HPDE6-E6E7 (cell line): ENCODE results near the gene RAPGEF1.
"Not testable (repeated sequence)": the region's sequence is repeated elsewhere in the genome, so short reads cannot be mapped to it uniquely, and the experiment has no call there.

ENCODE experiments used
- DNase-seq: peaks from one replicate; pipeline ENCODE4 v3.0.0; 2011; ENCODE audit warnings: missing footprints; ENCODE audit errors: extremely low spot score

RAPGEF1 gene

DNA sequence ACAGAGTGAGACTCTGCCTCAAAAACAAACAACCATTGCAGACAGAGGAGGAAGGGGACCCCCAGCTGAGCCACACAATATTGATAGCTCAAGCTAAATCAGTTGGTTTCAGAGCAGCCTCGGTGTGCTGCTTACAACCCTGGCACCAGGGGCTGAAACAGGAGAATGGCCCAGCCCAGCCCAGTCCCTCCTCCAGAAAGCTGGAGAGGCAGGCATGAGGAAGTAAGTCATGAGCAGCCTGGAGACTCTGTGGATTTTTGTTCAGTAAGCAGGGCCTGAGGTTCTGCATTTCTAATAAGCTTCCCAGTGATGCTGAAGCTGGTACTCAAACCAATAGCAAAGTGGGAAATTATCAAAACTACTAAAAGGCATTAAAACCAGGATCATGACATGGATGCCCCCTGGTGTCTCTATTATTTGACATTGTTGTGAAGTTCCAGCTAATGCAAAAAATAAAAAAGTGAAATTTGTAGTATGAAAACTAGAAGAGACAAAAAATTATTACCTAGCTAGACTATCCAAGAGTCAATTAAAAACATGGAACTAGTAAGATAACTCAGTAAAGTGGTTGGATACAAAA, 180.4 kb downstream of the RAPGEF1 start:
- DNase-seq = no peak

- no peak for DNase-seq
Measured at GRCh38 chr9:131557855-131558548, 181.9 kb downstream of the RAPGEF1 start.

DNA sequence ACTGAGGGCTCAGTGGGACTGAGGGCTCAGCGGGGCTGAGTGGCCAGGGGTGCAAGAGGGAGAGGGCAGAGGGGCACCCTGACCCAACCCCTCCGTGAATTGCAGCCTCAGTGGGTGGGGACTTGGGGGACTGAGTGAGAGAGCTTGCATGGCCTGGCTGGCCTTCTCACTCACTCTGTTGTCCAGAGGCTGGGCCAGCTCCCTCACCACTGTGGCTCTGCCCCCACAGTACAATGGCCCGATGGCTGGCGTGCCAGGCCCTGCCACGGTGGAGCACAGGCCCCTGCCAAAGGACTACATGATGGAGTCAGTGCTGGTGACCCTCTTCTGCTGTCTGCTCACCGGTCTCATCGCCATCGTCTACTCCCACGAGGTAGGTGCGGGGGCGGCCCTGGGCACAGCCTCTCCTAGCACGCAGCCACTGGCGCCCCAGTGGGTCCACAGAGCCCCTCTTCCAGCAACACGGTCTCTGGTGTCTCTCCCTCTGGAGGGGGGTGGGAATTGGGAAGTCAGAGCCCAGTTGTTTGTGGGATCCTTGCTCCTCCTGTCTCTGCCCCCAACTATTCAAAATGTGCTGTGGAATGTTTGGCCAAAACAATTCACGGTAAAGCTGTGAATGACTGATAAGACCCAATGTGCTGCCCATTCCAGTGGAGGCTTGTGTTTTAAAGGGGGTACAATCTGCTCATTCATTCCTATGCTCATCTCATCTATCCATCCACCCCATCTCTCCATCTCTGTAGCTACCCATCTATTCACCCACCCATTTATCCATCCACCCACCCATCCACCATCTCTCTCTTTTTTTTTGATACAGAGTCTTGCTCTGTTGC, 183.8 kb downstream of the RAPGEF1 start:
- no peak for DNase-seq

DNA sequence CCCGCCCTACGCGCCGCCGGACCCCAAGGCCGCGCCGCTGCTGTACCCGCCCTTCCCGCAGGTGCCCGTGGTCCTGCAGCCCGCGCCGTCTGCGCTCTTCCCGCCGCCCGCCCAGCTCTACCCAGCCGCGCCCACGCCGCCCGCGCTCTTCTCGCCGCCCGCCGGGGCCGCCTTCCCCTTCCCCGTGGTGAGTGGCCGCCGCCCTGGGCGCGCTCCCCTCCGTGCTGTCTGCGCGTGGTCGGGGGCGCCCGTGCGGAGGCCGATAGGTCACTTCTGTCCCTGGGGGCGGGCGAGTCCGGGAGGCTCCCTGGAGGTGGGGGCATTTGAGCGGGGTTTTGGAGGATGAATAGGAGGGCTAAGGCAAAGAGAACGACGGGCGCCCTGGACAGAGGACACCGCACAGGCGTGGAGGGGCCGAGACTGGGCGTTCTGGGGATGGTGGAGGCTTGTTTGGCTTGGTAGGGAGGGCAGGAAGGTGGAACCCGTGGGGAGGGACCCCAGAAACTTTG, 185.0 kb downstream of the RAPGEF1 start:
- DNase-seq = no peak

GRCh38 chr9:131554087-131554842, 185.6 kb downstream of the RAPGEF1 start:
- no peak for DNase-seq

DNA sequence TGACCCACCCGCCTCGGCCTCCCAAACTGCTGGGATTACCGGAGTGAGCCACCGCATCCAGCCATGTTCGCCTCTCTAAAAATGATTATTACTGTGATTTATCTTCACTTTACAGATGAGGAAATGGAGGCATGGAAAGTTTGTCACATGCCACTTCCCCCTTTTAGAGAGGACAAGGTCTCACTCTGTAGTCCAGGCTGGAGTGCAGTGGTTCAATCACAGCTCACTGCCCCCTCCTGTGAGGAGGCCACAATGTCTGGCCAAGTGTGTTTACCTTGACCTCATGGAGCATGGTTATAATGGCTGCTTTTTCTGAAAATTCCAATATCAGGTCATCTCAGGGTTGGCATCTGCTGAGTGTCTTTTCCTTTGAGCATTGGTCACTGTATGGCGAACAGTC, 187.8 kb downstream of the RAPGEF1 start:
- no peak for DNase-seq

DNA sequence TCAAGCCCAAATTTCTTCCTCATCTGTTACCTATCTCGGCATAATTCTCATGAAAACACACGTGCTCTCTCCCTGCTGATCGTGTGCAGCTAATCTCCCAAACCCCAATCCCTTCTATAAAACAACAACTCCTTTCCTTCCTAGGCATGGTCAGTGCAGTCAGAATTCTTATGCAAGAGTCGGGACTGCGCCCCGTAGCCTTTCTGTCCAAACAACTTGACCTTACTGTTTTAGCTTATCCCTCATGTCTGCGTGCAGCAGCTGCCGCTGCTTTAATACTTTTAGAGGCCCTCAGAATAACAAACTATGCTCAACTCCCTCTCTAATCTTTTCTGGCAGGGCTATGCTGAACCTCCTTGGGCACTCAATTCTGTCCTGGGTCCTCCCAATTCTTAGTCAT, 189.4 kb downstream of the RAPGEF1 start:
- not testable (repeated sequence) for DNase-seq

DNA sequence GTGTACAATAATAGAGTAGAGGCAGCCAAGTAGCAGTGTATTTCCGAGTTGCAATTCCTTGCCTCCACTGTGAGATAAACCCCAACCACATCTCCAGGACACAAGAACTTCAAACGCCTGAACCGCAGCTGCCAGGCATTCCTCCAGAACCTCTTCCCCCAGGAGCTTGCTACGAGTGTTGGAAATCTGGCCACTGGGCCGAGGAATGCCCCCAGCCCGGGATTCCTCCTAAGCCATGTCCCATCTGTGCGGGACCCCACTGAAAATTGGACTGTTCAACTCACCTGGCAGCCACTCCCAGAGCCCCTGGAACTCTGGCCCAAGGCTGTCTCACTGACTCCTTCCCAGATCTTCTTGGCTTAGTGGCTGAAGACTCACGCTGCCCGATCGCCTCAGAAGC, 190.7 kb downstream of the RAPGEF1 start:
- not testable (repeated sequence) for DNase-seq

DNA sequence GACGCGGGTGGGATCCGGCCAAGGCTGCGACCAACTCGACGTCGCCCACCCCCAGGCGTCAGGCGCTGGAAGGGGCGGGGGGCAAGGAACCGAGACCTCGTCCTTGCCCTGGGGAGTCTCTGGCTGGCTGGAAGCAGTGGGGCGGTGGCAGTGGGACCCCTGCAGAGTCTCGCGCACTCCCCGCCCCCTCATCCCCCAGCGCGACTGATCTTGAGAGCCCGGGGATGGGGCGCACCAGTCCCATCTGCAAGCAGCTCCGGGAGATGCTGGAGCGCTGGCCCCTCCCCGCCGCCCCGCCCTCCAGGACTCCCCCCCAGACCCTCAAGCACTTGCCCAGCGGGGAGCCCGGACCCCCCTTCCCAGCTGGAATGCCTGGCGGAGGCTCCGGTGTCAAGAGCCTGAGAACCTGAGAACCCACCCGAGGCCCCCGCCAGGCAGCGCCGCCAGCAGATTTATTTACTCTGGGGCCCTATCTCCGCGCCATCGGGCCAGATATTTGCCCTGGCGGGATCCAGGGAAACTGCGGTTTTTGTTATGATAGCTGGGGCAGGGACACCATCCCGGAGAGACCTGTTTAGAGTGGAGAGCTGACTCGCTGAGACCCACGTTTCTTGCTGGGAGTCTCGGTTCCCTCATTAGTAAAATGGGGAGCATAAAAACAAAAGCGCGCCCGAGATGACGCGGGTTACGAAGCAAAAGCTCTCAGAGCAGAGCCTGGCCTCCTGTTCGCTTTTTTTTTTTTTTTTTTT, 193.4 kb downstream of the RAPGEF1 start:
- no peak for DNase-seq

DNA sequence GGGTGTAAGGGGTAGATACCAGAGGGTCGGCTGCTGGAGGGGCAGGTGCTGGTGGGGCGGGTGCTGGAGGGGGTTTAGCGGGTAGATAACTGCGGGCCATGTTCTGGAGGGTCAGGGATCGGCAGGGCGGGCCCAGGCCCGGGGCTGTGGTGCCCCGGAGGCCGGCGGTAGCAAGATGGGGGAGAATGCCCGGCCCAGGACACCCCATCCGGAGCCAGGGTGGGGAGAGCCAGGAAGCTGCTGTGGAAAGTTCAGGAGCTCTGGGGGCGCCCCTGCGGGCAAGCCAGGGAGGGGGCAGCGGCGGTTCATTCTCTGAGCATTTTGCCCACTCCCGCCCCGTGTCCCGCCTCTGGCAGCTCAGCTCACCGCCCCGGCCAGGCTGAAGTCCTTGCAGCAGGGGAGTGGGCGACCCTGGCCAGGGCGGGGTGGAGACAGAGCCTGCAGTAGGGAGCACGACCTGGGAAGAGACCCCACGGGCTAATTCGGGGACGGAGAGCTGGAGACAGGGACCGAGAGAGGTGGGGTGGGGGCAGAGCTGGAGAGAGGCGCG, 194.0 kb downstream of the RAPGEF1 start:
- DNase-seq = no peak

GRCh38 chr9:131545003-131545785, 194.7 kb downstream of the RAPGEF1 start, which contains the start of gene PRRT1B:
TSS of gene PRRT1B (plus strand) at chr9:131545523. CDS start at chr9:131545616, 93 bp downstream.
- no peak for DNase-seq

DNA sequence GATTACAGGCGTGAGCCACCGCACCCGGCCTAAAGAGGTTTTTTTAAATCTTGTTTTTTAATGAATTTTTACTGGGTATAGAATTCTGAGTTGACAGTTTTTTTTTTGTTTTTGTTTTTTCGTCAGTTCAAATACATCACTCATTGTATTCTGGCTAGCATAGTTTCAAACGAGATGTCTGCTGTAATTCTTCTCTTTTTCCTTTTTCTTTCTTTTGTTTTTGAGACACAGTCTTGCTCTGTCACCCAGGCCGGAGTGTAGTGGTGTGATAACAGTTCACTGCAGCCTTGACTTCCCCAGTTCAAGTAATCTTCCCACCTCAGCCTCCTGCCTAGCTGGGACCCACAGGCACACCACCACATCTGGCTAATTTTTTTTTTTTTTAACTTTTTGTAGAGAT, 196.7 kb downstream of the RAPGEF1 start:
- no peak for DNase-seq

GRCh38 chr9:131539223-131539923, 200.5 kb downstream of the RAPGEF1 start:
- no peak for DNase-seq

GRCh38 chr9:131537946-131538345, 201.9 kb downstream of the RAPGEF1 start:
- no peak for DNase-seq

GRCh38 chr9:131534721-131535237, 205.1 kb downstream of the RAPGEF1 start:
- DNase-seq = no peak

DNA sequence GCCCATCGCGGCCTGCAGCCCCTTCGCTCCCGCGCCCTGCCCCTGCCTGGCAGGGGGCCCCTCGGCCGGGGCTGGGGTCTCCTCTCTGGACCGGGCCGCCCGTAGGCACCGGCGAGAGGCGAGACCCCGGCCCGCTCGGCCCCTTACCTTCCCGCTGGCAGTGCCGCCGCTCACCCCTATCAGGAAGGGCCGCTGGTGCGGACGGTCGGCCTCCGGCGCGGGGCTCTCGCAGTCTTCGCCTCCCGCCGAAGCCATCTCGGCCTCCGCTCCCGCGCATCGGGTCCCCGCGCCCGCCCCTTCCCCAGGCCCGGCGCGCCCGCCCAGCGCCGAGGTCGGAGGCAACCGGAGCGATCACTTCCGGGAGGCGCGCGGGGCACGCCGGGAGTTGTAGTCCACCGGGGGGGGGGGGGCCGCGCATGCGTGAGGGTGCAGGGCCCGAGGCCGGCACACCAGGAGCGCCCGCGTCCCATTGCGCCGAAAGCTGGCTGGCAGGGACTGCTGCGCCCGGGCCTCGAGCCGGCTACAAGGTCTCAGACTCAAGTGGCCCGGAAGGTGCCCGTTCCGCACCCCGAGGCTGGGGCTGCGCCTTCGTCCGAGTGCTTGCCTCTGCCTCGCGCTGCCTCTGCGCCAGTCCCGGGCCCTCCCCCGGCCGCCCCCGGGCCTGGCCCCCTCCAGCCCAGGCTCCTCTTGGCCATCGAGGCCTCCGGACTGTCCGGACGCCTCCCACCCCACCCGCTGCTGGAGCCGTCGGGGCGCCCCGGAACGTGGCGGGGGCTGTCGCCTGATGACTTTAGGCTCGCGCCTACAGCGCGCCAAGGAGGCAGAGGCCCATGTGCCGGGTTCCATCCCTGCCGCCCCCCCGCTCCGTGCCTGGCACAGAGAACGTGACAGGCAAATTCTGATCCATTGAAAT, 208.7 kb downstream of the RAPGEF1 start, which contains the start of gene UCK1:
UCK1 (minus strand) TSS at position 344 of the 913 bp plus-strand sequence; CDS start at position 255, 89 bp downstream.
- peak; percentile 94 for DNase-seq

DNA sequence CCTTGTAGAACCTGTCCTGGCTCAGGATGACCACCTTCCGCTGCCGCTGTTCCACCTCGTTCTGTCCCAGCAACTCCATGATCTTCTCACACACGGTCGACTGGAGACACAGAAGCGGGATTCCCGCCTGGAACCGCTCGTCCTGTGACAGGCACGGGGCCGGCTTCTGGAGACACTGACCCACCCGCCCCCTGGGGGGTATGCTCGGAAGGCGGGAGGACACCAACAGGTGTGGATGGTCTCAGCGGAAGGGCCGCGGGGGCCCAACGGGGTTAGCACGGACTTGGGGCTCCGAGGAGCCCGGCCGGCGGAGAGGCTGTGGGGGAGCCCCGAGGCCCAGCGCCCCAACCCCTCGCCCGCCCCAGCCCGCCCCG, 209.3 kb downstream of the RAPGEF1 start:
- peak; percentile 67 for DNase-seq
